Mucosa of rectum (tissue), 2 donors: ENCODE data around the gene NCS1.

Experiments
- H3K27ac ChIP-seq, 2 donors: one replicate each; pipeline ENCODE4 v1.7.0; 2013; ENCODE audit warnings: inconsistent platforms in 2 of 2, low read depth in 2 of 2, low read length in 2 of 2
- H3K27me3 ChIP-seq, 2 donors: one replicate each; pipeline ENCODE4 v1.7.0; 2013; ENCODE audit warnings: low read length in 2 of 2; ENCODE audit not compliant: control insufficient read depth in 2 of 2, insufficient read depth in 2 of 2
- H3K36me3 ChIP-seq, 2 donors: one replicate each; pipeline ENCODE4 v1.7.0; 2013; ENCODE audit warnings: low read length in 2 of 2; ENCODE audit not compliant: control insufficient read depth in 2 of 2, insufficient read depth in 2 of 2
- H3K4me1 ChIP-seq, 2 donors: one replicate each; pipeline ENCODE4 v1.7.0; 2013; ENCODE audit warnings: low read length in 2 of 2, mild to moderate bottlenecking in 1 of 2; ENCODE audit not compliant: control insufficient read depth in 2 of 2, insufficient read depth in 2 of 2
- H3K4me3 ChIP-seq, 2 donors: one replicate each; pipeline ENCODE4 v1.7.0; 2013; ENCODE audit warnings: low read length in 2 of 2
- H3K9ac ChIP-seq, 2 donors: one replicate each; pipeline ENCODE4 v1.7.0; 2013; ENCODE audit warnings: low read length in 2 of 2, low read depth in 1 of 2, mild to moderate bottlenecking in 1 of 2
- H3K9me3 ChIP-seq, 2 donors: one replicate each; pipeline ENCODE4 v1.7.0; 2013; ENCODE audit warnings: low read length in 2 of 2; ENCODE audit not compliant: control insufficient read depth in 2 of 2
- donor health status: healthy.
- donor health status: Normal muscosa, but diverticular disease.

NCS1 gene

DNA sequence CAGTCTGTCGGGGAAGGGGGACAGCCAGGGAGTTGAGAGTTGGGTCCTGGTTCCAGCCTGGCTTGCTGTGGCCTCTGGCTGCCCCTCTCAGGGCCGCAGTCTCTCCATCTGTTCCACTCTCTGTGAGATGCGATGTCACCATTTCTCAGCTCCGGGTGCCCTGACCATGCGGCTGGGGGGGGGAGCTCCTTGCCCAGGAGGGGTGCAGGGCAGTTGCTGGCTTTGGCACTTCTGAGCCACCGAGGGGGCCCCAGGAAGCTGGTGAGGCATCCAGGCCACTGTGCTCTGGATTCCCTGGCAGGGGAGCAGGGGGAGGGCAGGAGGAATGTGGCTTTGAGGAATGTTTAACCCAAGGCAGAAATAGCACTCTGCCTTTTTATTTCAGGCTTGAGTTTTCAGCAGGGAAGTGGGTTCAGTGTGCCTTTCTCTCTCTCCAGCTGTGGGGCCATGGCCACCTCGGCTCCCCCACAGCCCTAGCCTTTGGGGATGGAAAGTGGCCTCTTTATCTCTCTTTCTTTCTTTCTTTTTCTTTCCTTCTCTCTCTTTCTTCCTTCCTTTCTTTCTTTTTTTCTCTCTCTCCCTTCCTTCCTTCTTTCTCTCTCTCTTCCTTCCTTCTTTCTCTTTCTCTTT, 11.0 kb downstream of the NCS1 start:
- Histone ChIP-seq H3K4me1 (peaks cover 32 to 33% of the 10 kb centered on the region in 2 donors), H3K27me3 (no peaks in the 10 kb centered on the region)

DNA sequence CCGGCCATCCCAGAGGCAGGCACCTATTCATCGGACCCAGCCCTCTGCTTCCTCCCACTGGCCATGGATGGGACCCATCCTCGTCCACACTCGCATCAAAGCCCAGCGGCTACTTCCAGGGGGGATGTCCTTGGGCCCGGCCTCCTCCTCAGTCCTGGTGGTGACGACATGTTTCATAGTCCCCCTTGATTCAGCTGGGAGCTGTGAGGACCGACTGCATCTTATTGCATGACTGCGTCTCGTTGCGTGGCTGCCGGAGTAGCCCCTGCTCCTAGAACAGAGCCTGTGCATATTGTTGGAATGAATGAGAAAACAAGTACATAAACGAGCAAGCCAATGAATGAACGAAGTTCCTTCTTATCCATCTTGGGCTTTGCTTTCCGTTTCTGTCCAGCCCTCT, 12.8 kb downstream of the NCS1 start:
- Histone ChIP-seq H3K9me3 (no peaks in the 10 kb centered on the region), H3K9ac (no peak overlapping the region), H3K27me3 (no peaks in the 10 kb centered on the region), H3K4me3 (no peak overlapping the region), H3K36me3 (no peaks in the 10 kb centered on the region), H3K27ac (peak overlapping the region; percentile 35 to 67), H3K4me1 (peaks cover 32 to 35% of the 10 kb centered on the region in 2 donors)

More for the DNA sequence above, 11.0 kb downstream of the NCS1 start:
- peak overlapping the region in 1 of 2 donors; percentile 12 for H3K9ac ChIP-seq
- H3K27ac ChIP-seq = peak overlapping the region; percentile 17 to 62
- H3K9me3 ChIP-seq = no peaks in the 10 kb centered on the region
- no peak overlapping the region for H3K4me3 ChIP-seq
- no peaks in the 10 kb centered on the region for H3K36me3 ChIP-seq

DNA sequence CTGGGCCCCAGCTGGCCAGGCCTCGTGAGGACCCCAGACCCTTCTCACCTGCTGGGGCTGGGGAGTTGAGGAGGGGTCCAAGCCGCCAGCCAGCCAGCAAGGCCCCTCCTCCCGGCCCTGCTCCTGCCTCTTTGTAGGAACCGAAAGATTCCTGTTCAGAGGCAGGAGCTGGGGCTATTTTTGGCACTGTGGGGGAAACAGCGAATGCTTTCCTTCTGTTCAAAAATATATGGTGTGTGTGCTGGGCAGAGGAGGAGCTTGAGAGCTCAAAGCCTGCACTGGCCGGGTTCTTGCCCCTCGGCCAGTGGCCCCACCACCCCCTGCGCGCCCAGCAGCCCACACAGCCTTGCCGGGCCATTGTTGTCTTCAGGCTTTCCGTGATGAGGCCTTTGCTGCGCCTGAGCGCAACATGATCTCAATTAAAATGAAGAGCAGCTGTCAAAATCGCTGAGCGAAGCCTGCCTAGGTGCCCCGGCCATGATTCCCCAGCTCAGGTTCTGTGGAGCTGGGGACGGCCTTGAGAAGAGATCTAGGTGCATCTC, 13.4 kb downstream of the NCS1 start:
- H3K4me1 ChIP-seq = peaks cover 32 to 35% of the 10 kb centered on the region in 2 donors
- no peak overlapping the region for H3K9ac ChIP-seq
- no peak overlapping the region for H3K4me3 ChIP-seq

DNA sequence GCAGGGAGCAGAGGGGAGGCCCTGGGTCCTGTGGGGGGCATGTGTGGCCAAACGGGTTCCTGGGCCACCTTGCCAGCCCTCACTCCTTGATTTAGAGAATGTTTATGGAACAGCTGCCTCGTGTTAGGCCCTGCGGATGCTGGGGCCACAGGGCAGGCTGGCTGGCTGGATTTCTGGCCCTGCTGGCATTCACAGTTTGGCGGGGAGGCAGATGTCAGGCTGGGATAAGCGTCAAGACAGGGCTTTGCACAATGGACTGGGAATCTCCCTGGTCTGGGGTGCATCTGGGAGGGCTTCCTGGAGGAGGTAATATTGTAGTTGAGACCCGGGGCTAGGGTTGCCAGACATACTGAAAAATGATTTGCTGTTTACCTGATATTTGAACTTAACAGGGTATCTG, 13.8 kb downstream of the NCS1 start:
- no peaks in the 10 kb centered on the region for H3K36me3 ChIP-seq
- no peak overlapping the region for H3K4me3 ChIP-seq
- H3K9me3 ChIP-seq = no peaks in the 10 kb centered on the region
- H3K9ac ChIP-seq = no peak overlapping the region
- no peaks in the 10 kb centered on the region for H3K27me3 ChIP-seq
- peaks cover 32 to 35% of the 10 kb centered on the region in 2 donors for H3K4me1 ChIP-seq
- H3K27ac ChIP-seq = peak overlapping the region in 1 of 2 donors; percentile 67

More for the DNA sequence above, 13.4 kb downstream of the NCS1 start:
- H3K27ac ChIP-seq = peak overlapping the region; percentile 35 to 67
- H3K27me3 ChIP-seq = no peaks in the 10 kb centered on the region
- no peaks in the 10 kb centered on the region for H3K9me3 ChIP-seq
- no peaks in the 10 kb centered on the region for H3K36me3 ChIP-seq

- Histone ChIP-seq H3K9me3 (no peaks in the 10 kb centered on the region), H3K4me3 (peak overlapping the region; percentile 67), H3K9ac (peak overlapping the region; percentile 32 to 81), H3K27ac (peak overlapping the region; percentile 44 to 67), H3K36me3 (no peaks in the 10 kb centered on the region), H3K27me3 (no peaks in the 10 kb centered on the region), H3K4me1 (peaks cover 29 to 31% of the 10 kb centered on the region in 2 donors)
Observed at GRCh38 chr9:130186839-130187522, 14.8 kb downstream of the NCS1 start.

- Histone ChIP-seq H3K36me3 (no peaks in the 10 kb centered on the region), H3K4me1 (peaks cover 24 to 26% of the 10 kb centered on the region in 2 donors), H3K9ac (peak overlapping the region; percentile 14 to 81), H3K27ac (peak overlapping the region in 1 of 2 donors; percentile 67), H3K27me3 (no peaks in the 10 kb centered on the region), H3K9me3 (no peaks in the 10 kb centered on the region), H3K4me3 (peak overlapping the region; percentile 67)
Observed at GRCh38 chr9:130187523-130187846, 15.3 kb downstream of the NCS1 start.

DNA sequence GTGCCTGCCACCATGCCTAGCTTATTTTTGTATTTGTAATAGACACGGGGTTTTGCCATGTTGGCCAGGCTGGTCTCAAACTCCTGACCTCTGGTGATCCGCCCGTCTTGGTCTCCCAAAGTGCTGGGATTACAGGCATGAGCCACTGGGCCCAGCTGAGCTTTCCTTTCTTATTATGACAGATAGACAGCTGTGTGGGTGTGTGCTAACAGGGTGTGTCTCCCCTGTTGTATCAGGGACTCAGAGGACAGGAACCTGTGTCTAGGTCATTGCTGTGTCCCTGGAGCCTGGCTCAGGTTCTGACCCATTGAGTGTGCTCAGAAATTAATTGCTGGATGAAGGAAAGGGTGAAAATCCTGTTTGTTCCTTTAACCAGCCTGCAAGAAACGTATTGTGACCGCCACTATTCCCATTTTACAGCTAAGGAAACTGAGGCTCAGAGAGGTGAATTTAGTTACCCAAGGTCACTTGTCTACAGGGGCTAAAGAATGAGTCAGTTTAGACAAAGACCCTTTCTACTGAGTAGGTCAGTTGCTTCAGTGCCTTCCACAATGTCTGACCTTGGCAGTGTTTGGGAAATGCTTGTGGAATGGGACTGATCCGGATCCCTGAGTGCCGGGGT, 16.8 kb downstream of the NCS1 start:
- Histone ChIP-seq H3K9me3 (no peaks in the 10 kb centered on the region), H3K27ac (no peak overlapping the region), H3K27me3 (no peaks in the 10 kb centered on the region), H3K4me3 (no peak overlapping the region), H3K4me1 (peaks cover 15 to 16% of the 10 kb centered on the region in 2 donors), H3K36me3 (no peaks in the 10 kb centered on the region), H3K9ac (no peak overlapping the region)

GRCh38 chr9:130189840-130190239, 17.6 kb downstream of the NCS1 start:
- Histone ChIP-seq H3K9ac (no peak overlapping the region), H3K27me3 (no peaks in the 10 kb centered on the region), H3K27ac (no peak overlapping the region), H3K4me3 (no peak overlapping the region), H3K4me1 (peaks cover 15 to 16% of the 10 kb centered on the region in 2 donors), H3K36me3 (no peaks in the 10 kb centered on the region), H3K9me3 (no peaks in the 10 kb centered on the region)

DNA sequence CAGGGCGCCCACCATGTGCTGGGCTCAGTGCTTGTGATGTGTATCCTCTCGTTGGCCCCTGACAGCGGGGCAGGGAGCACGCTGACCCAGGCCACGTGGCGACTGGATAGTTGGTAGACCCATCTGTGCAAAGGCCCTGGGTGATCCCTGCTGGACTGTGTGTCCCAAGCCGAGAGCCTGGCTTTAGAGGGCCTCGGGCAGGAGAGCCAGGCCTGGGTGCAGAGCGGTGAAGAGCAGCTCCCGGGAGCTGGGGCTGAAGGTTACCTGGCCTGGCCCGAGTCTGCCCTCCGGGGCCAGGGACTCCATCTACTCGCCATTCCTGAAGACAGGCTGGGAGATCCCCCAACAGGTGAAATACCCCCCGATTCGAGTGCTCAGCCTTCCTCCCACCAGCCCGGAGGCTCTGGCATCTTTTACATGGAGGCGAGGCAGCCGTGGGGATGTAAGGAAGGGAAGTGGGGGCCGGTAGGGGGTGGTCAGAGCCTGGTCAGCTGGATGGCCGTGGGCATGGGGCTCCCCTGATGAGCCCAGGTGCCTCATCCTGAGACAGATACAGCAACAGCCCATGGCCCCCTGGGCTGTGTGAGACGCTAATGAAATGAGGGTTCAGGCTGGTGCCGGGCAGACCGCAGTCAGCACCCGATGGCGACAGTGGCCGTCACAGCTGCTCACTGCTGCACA, 19.0 kb downstream of the NCS1 start:
- Histone ChIP-seq H3K9ac (no peak overlapping the region), H3K9me3 (no peaks in the 10 kb centered on the region), H3K4me3 (no peak overlapping the region), H3K4me1 (peaks cover 15 to 16% of the 10 kb centered on the region in 2 donors), H3K36me3 (no peaks in the 10 kb centered on the region), H3K27ac (no peak overlapping the region), H3K27me3 (no peaks in the 10 kb centered on the region)

DNA sequence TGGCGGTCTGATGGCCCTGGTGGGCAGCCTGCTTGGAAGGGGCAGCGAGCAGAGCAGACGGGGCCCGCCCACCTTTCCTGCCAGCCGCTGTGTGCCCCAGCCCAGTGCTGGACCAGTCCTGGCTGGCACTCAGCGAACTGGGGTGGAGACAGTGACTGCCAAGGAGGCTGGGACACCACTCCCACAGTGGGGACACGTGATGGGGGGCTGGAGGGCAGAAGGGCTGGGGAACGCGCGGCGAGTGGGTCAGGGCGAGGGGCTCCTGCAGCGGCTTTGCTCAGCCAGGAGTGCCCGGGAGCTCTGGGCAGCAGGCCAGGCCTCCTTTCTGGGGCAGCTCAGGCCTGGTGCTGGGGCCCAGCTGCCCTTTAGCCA, 19.5 kb downstream of the NCS1 start:
- Histone ChIP-seq H3K4me1 (peaks cover 11 to 13% of the 10 kb centered on the region in 2 donors), H3K27ac (peak overlapping the region in 1 of 2 donors; percentile 16), H3K27me3 (no peaks in the 10 kb centered on the region), H3K4me3 (no peak overlapping the region), H3K36me3 (no peaks in the 10 kb centered on the region), H3K9ac (no peak overlapping the region), H3K9me3 (no peaks in the 10 kb centered on the region)
